ENCODE measurements around the gene PTH2R. TPM values are rescaled to one million over a fixed set of nuclear protein-coding genes. Genes with fewer than 3 reads are reported as not detected.
"Not testable (repeated sequence)": the region's sequence is repeated elsewhere in the genome, so short reads cannot be mapped to it uniquely, and the experiment has no call there.

The PTH2R gene
- total RNA-seq, 4 donors from 2014 or later: not detected

DNA sequence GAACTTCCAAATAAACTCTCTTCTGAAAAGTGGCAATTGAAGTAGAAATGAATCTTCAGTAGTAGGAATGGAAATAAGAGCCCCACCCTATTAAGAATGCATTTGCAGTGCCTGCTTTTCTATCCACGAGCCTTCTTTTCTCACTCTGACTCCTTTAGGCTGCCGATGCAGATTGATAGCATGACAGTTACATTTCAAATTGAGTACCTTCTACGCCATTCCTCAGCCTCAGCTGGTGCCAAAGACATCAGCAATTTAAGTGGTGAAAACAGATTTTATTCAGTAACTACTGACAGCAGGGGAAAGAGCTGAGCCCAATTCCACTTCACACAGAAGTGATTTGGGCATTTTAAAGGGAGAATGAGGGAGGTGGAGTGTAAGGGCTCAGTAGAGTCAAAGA lies 85.5 kb downstream of the PTH2R start:
- intact Hi-C loops (cut with DNase I; ENCODE audit: low total_unique reads) (no loop called here), in situ Hi-C loops (cut with MboI; ENCODE audit: low pct_ligation_motif_present in 1 of 4, low pct_unique_long_range_greater_than_20kb in 1 of 4, low sequenced_read_pairs in 3 of 4) (no loop called here)
- no peak for DNase-seq
- TF ChIP-seq, protein P1, sequence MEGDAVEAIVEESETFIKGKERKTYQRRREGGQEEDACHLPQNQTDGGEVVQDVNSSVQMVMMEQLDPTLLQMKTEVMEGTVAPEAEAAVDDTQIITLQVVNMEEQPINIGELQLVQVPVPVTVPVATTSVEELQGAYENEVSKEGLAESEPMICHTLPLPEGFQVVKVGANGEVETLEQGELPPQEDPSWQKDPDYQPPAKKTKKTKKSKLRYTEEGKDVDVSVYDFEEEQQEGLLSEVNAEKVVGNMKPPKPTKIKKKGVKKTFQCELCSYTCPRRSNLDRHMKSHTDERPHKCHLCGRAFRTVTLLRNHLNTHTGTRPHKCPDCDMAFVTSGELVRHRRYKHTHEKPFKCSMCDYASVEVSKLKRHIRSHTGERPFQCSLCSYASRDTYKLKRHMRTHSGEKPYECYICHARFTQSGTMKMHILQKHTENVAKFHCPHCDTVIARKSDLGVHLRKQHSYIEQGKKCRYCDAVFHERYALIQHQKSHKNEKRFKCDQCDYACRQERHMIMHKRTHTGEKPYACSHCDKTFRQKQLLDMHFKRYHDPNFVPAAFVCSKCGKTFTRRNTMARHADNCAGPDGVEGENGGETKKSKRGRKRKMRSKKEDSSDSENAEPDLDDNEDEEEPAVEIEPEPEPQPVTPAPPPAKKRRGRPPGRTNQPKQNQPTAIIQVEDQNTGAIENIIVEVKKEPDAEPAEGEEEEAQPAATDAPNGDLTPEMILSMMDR (IDR thresholded peaks at IDR 0.05): no peak
- TF ChIP-seq POLR2A (IDR thresholded peaks at IDR 0.05) (no peak), EP300 (IDR thresholded peaks at IDR 0.05; ENCODE audit: low read depth) (no peak), POLR2AphosphoS5 (IDR thresholded peaks at IDR 0.05) (no peak)
- WGBS, 2 donors (ENCODE audit: low coverage in 1 of 2): 67 to 81% methylated on average over 1 to 3 of the region's 3 CpGs
- H3K27ac ChIP-seq: no peak overlapping the region
- no peaks in the 10 kb centered on the region for H3K27me3 ChIP-seq
- no peaks in the 10 kb centered on the region for H3K9me3 ChIP-seq
- no peak overlapping the region for H3K4me3 ChIP-seq
- H3K36me3 ChIP-seq: no peaks in the 10 kb centered on the region
- H3K4me1 ChIP-seq: peaks cover 0 to 10% (median 0%) of the 10 kb centered on the region in 4 donors

DNA sequence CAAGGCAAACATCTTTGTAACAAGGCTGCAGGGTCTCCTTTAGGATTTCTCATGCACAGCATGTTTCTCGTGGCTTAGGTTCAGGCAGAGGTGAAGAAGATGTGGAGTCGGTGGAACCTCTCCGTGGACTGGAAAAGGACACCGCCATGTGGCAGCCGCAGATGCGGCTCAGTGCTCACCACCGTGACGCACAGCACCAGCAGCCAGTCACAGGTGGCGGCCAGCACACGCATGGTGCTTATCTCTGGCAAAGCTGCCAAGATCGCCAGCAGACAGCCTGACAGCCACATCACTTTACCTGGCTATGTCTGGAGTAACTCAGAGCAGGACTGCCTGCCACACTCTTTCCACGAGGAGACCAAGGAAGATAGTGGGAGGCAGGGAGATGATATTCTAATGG lies 86.6 kb downstream of the PTH2R start:
- in situ Hi-C loops (cut with MboI; ENCODE audit: low pct_ligation_motif_present in 1 of 4, low pct_unique_long_range_greater_than_20kb in 1 of 4, low sequenced_read_pairs in 3 of 4): no loop called here
- TF ChIP-seq, protein P1 (IDR thresholded peaks at IDR 0.05): no peak
- TF ChIP-seq POLR2A (IDR thresholded peaks at IDR 0.05) (no peak), POLR2AphosphoS5 (IDR thresholded peaks at IDR 0.05) (no peak), EP300 (IDR thresholded peaks at IDR 0.05; ENCODE audit: low read depth) (no peak)
- Histone ChIP-seq H3K9me3 (no peaks in the 10 kb centered on the region), H3K4me1 (peaks cover 0 to 10% (median 0%) of the 10 kb centered on the region in 4 donors), H3K27me3 (no peaks in the 10 kb centered on the region), H3K36me3 (no peaks in the 10 kb centered on the region), H3K27ac (no peak overlapping the region), H3K4me3 (no peak overlapping the region)
- DNase-seq: no peak
- intact Hi-C loops (cut with DNase I; ENCODE audit: low total_unique reads): no loop called here
- WGBS, 2 donors (ENCODE audit: low coverage in 1 of 2): 87% methylated on average over 12 of the region's 12 CpGs; no CpG with 5 or more reads in 1 of the 2 donors

DNA sequence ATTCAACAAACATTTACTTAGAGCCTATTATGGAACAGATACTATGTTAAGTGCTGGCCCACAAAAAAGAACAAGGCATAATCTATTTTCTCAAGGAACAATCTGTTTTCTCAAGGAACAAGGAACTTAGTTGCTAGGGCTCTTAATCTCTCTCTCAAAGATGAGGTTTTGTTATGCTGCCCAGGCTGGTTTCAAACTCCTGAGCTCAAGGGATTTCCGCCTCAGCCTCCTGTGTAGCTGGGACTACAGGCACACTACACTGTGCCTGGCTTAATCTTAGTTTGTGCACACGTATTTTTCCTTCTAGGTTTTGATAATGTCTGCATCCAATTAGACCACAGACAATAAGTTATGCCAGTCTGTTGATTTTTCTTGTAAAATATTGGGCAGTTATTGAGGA lies 89.5 kb downstream of the PTH2R start:
- WGBS, 2 donors (ENCODE audit: low coverage in 1 of 2): 71 to 80% methylated on average over 1 to 2 of the region's 2 CpGs
- DNase-seq: no peak
- in situ Hi-C loops (cut with MboI; ENCODE audit: low pct_ligation_motif_present in 1 of 4, low pct_unique_long_range_greater_than_20kb in 1 of 4, low sequenced_read_pairs in 3 of 4) (no loop called here), intact Hi-C loops (cut with DNase I; ENCODE audit: low total_unique reads) (no loop called here)
- TF ChIP-seq POLR2A (IDR thresholded peaks at IDR 0.05): no peak
- TF ChIP-seq, protein P1 (IDR thresholded peaks at IDR 0.05): no peak
- TF ChIP-seq EP300 (IDR thresholded peaks at IDR 0.05; ENCODE audit: low read depth): no peak
- Histone ChIP-seq H3K4me3 (no peak overlapping the region), H3K9me3 (no peaks in the 10 kb centered on the region), H3K4me1 (no peaks in the 10 kb centered on the region), H3K27ac (no peak overlapping the region), H3K27me3 (no peaks in the 10 kb centered on the region), H3K36me3 (no peaks in the 10 kb centered on the region)

DNA sequence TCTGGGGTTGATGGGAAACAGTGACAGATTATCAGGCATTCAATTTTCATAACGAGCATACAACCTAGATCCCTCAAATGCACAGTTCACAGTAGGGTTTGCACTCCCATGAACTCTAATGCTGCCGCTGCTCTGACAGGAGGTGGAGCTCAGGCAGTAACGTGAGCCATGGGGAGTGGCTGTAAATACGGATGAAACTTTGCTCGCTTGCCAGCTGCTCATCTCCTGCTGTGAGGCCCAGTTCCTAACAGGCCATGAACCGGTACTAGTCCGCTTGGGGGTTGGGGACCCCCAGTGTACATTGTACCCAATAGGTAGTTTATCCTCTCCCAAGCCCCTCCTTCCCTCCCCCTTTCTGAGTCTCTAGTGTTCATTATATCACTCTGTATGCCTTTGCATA lies 94.6 kb downstream of the PTH2R start:
- intact Hi-C loops (cut with DNase I; ENCODE audit: low total_unique reads) (no loop called here), in situ Hi-C loops (cut with MboI; ENCODE audit: low pct_ligation_motif_present in 1 of 4, low pct_unique_long_range_greater_than_20kb in 1 of 4, low sequenced_read_pairs in 3 of 4) (no loop called here)
- no peak overlapping the region for H3K27ac ChIP-seq
- DNase-seq: peak; percentile 30
- no peaks in the 10 kb centered on the region for H3K27me3 ChIP-seq
- H3K36me3 ChIP-seq: no peaks in the 10 kb centered on the region
- H3K4me1 ChIP-seq: peaks cover 0 to 3% (median 0%) of the 10 kb centered on the region in 4 donors
- H3K4me3 ChIP-seq: no peak overlapping the region
- H3K9me3 ChIP-seq: no peaks in the 10 kb centered on the region
- whole genome bisulfite sequencing, 2 donors (ENCODE audit: low coverage in 1 of 2): 20 to 33% methylated on average over 3 to 7 of the region's 7 CpGs
- TF ChIP-seq POLR2AphosphoS5 (IDR thresholded peaks at IDR 0.05): no peak

DNA sequence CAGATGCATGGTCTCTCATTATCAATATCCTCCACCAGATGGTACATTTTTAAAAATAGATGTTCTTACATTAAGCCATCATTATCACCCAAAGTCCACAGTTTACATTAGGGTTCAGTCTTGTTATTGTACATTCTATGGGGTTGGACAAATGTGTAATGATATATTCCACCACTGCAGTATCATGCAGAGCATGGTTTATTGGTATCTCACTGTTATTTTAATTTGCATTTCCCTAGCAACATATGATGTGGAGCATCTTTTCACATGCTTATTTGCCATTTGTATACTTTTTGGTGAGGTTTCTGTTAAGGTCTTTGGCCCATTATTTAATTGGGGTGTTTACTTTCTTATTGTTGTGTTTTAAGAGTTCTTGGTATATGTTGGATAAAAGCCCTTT lies 95.7 kb downstream of the PTH2R start:
- intact Hi-C loops (cut with DNase I; ENCODE audit: low total_unique reads): no loop called here
- in situ Hi-C loops (cut with MboI; ENCODE audit: low pct_ligation_motif_present in 1 of 4, low pct_unique_long_range_greater_than_20kb in 1 of 4, low sequenced_read_pairs in 3 of 4): no loop called here

DNA sequence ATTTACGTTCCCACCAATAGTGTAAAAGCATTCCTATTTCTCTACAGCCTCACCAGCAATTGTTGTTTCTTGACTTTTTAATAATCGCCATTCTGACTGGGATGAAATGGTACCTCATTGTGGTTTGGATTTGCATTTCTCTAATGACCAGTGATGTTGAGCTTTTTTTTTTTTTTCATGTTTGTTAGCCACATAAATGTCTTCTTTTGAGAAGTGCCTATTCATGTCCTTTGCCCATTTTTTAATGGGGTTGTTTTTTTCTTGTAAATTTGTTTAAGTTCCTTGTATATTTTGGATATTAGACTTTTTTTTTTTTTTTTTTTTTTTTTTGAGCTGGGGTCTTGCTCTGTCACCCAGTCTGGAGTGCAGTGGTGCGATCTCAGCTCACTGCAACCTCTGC lies 98.8 kb downstream of the PTH2R start:
- H3K9me3 ChIP-seq; DNase-seq; H3K4me1 ChIP-seq; H3K36me3 ChIP-seq; H3K27me3 ChIP-seq; H3K4me3 ChIP-seq; H3K27ac ChIP-seq; intact Hi-C loops (cut with DNase I; ENCODE audit: low total_unique reads); in situ Hi-C loops (cut with MboI; ENCODE audit: low pct_ligation_motif_present in 1 of 4, low pct_unique_long_range_greater_than_20kb in 1 of 4, low sequenced_read_pairs in 3 of 4): not testable (repeated sequence)
- WGBS, 2 donors (ENCODE audit: low coverage in 1 of 2): 83 to 96% methylated on average over 2 to 3 of the region's 3 CpGs

More for the DNA sequence above, 95.7 kb downstream of the PTH2R start:
- Histone ChIP-seq H3K4me3 (no peak overlapping the region), H3K27ac (no peak overlapping the region), H3K36me3 (no peaks in the 10 kb centered on the region), H3K4me1 (peaks cover 0 to 3% (median 0%) of the 10 kb centered on the region in 4 donors), H3K27me3 (no peaks in the 10 kb centered on the region), H3K9me3 (no peaks in the 10 kb centered on the region)
- TF ChIP-seq EP300 (IDR thresholded peaks at IDR 0.05; ENCODE audit: low read depth): no peak
- TF ChIP-seq, protein P1 (IDR thresholded peaks at IDR 0.05): no peak
- TF ChIP-seq POLR2A (IDR thresholded peaks at IDR 0.05): no peak
- no peak for TF ChIP-seq POLR2AphosphoS5 (IDR thresholded peaks at IDR 0.05)
- no peak for DNase-seq
